Lower leg skin (tissue), 3 donors: ENCODE results near the gene USF2.

Experiments
- CTCF ChIP-seq, 3 donors: fragments of 450-650 bp; IDR thresholded peaks; one replicate each; pipeline ENCODE4 v1.5.1; 2016; ENCODE audit warnings: antibody characterized with exemption in 3 of 3, mild to moderate bottlenecking in 3 of 3, moderate library complexity in 2 of 3
- POLR2A ChIP-seq, 2 donors: fragments of 450-650 bp; IDR thresholded peaks; one replicate each; pipeline ENCODE4 v1.6.1; 2016 to 2017; ENCODE audit warnings: antibody characterized with exemption in 2 of 2, mild to moderate bottlenecking in 1 of 2, moderate library complexity in 1 of 2

GRCh38 chr19:35307931-35308330 is 39.2 kb downstream of the USF2 start:
- TF ChIP-seq CTCF (IDR thresholded peaks at IDR 0.05) (no peak), POLR2A (IDR thresholded peaks at IDR 0.05) (no peak)
